GM21576 (cell line): Measurements from ENCODE around the gene CADPS.

Experiments used
- ATAC-seq: cut with Tn5 transposase; IDR thresholded peaks from one replicate; pipeline ENCODE4 v1.9.1; 2021; ENCODE audit warnings: mild to moderate bottlenecking, moderate library complexity; ENCODE audit not compliant: unreplicated experiment

Gene CADPS

GRCh38 chr3:62815981-62816380 is 59.2 kb downstream of the CADPS start:
- no peak for ATAC-seq

- no peak for ATAC-seq
These were observed 62.6 kb downstream of the CADPS start for GRCh38 chr3:62812631-62813030.

- no peak for ATAC-seq
These were observed 64.1 kb downstream of the CADPS start for GRCh38 chr3:62811119-62811518.

- no peak for ATAC-seq
These were observed 65.8 kb downstream of the CADPS start for GRCh38 chr3:62809369-62809768.

GRCh38 chr3:62805580-62806277 is 69.5 kb downstream of the CADPS start:
- no peak for ATAC-seq

- no peak for ATAC-seq
These were observed 70.1 kb downstream of the CADPS start for GRCh38 chr3:62805106-62805505.

- ATAC-seq, result no peak
These were observed 71.9 kb downstream of the CADPS start for GRCh38 chr3:62803276-62803675.

- no peak for ATAC-seq
These were observed 77.2 kb downstream of the CADPS start for GRCh38 chr3:62798000-62798399.

GRCh38 chr3:62797132-62797531 is 78.1 kb downstream of the CADPS start:
- no peak for ATAC-seq

- no peak for ATAC-seq
These were observed 79.1 kb downstream of the CADPS start for GRCh38 chr3:62795978-62796657.

- ATAC-seq, result no peak
These were observed 81.3 kb downstream of the CADPS start for GRCh38 chr3:62793946-62794345.

- ATAC-seq, result no peak
These were observed 89.8 kb downstream of the CADPS start for GRCh38 chr3:62785384-62785783.

- ATAC-seq, result no peak
These were observed 94.1 kb downstream of the CADPS start for GRCh38 chr3:62781121-62781520.

- no peak for ATAC-seq
These were observed 97.5 kb downstream of the CADPS start for GRCh38 chr3:62777674-62778073.

GRCh38 chr3:62777130-62777529 is 98.1 kb downstream of the CADPS start:
- ATAC-seq, result no peak

GRCh38 chr3:62774221-62774620 is 101.0 kb downstream of the CADPS start:
- ATAC-seq, result no peak

GRCh38 chr3:62771331-62772072 is 103.7 kb downstream of the CADPS start:
- ATAC-seq, result no peak

- ATAC-seq, result no peak
These were observed 106.3 kb downstream of the CADPS start for GRCh38 chr3:62768896-62769295.

GRCh38 chr3:62761711-62762110 is 113.5 kb downstream of the CADPS start:
- no peak for ATAC-seq

GRCh38 chr3:62761311-62761710 is 113.9 kb downstream of the CADPS start:
- ATAC-seq, result no peak

- ATAC-seq, result no peak
These were observed 116.7 kb downstream of the CADPS start for GRCh38 chr3:62758296-62759066.
